Kidney (tissue), 14 donors: Measurements from ENCODE around the gene SMARCAD1. TPM values are rescaled to one million over a fixed set of nuclear protein-coding genes. Genes with fewer than 3 reads are reported as not detected.
"Not testable (repeated sequence)": the region's sequence is repeated elsewhere in the genome, so short reads cannot be mapped to it uniquely, and the experiment has no call there.

Source experiments
- DNase-seq, 5 donors: peaks; one replicate each; pipeline ENCODE4 v3.0.0-alpha.2; 2013 to 2020
- FAIRE-seq: peaks from 2 replicates; lab custom pipeline; 2012; peaks lifted over from hg19 to GRCh38; lab: Jason Lieb, UNC
- H3K27ac ChIP-seq, 2 donors: one replicate each; pipeline ENCODE4 v1.7.0; 2013; ENCODE audit warnings: low read depth in 2 of 2, low read length in 2 of 2, inconsistent platforms in 1 of 2
- H3K27me3 ChIP-seq: one replicate; pipeline ENCODE4 v1.7.1; 2013; ENCODE audit warnings: low read length, inconsistent platforms; ENCODE audit not compliant: control insufficient read depth, insufficient read depth
- H3K36me3 ChIP-seq, 3 donors: one replicate each; pipeline versions ENCODE4 v1.7.0 to v1.7.1; 2013; ENCODE audit warnings: low read length in 3 of 3, control low read depth in 1 of 3, inconsistent platforms in 1 of 3; ENCODE audit not compliant: insufficient read depth in 3 of 3, control insufficient read depth in 2 of 3
- H3K4me1 ChIP-seq, 3 donors: one replicate each; pipeline versions ENCODE4 v1.7.0 to v1.7.1; 2013; ENCODE audit warnings: low read length in 3 of 3, inconsistent platforms in 1 of 3, low read depth in 1 of 3; ENCODE audit not compliant: control insufficient read depth in 2 of 3, insufficient read depth in 2 of 3
- H3K4me3 ChIP-seq, 3 donors: one replicate each; pipeline versions ENCODE4 v1.7.0 to v1.8.1; 2013; ENCODE audit warnings: low read length in 3 of 3, control low read depth in 1 of 3, inconsistent platforms in 1 of 3
- H3K9ac ChIP-seq, 3 donors: one replicate each; pipeline versions ENCODE4 v1.7.0 to v1.7.1; 2013; ENCODE audit warnings: low read length in 3 of 3, control low read depth in 1 of 3, inconsistent platforms in 1 of 3
- H3K9me3 ChIP-seq, 3 donors: one replicate each; pipeline versions ENCODE4 v1.7.0 to v1.7.1; 2013; ENCODE audit warnings: low read length in 3 of 3, control low read depth in 1 of 3, inconsistent platforms in 1 of 3; ENCODE audit not compliant: control insufficient read depth in 2 of 3, insufficient read depth in 1 of 3
- CTCF ChIP-seq: IDR thresholded peaks from 3 replicates; pipeline ENCODE4 v1.5.1; 2012; ENCODE audit warnings: mild to moderate bottlenecking, moderate library complexity, borderline replicate concordance; ENCODE audit not compliant: insufficient read depth; ENCODE audit errors: extremely low read depth
- intact Hi-C: fragments of 100-400 bp; cut with DNase I; formaldehyde crosslinking; loops from one replicate; pipeline ENCODE4 v1.11.1; 2022
- polyA plus RNA-seq: library from polyadenylated mRNA; stranded (reverse); fragments of 350-450 nt; fragmentation: Illumina TruSeq; extraction: RNeasy Lipid Tissue Mini Kit (QIAGEN cat#74804); gene quantifications from one replicate; pipeline ENCODE4 v1.2.3, GENCODE V29; 2014; ENCODE audit warnings: low read depth, low replicate concordance; ENCODE audit not compliant: insufficient read depth
- total RNA-seq: library from RNA; stranded (reverse); fragmentation: NEBNext Ultra II Directional; extraction: Animal tissue kit (Norgen Biotek cat#: 25700); gene quantifications from one replicate; pipeline ENCODE4 v1.2.1, GENCODE V29; 2021
- donor health status: control.
- donor health status: control.
- donor health status: control.
- donor health status: control.
- donor health status: control.
- donor health status: DM: yes; HTN: yes; CAD: no.
- donor health status: Normal renal cell carcinoma (clear cell type).

The SMARCAD1 gene
- total and polyA plus RNA-seq, 2 donors from 2014 or later: 7.4 to 28.9 TPM

- H3K4me1 ChIP-seq: peaks cover 0 to 3% (median 0%) of the 10 kb centered on the region in 3 donors
- no peak for DNase-seq
- H3K27ac ChIP-seq: no peak overlapping the region
- no peaks in the 10 kb centered on the region for H3K27me3 ChIP-seq
- H3K4me3 ChIP-seq: no peak overlapping the region
- intact Hi-C loops: no loop called here
- no peak for TF ChIP-seq CTCF
- H3K36me3 ChIP-seq: no peaks in the 10 kb centered on the region
- FAIRE-seq: no peak
- H3K9ac ChIP-seq: no peak overlapping the region
- no peaks in the 10 kb centered on the region for H3K9me3 ChIP-seq
Observed at GRCh38 chr4:94305466-94306225, 98.0 kb downstream of the SMARCAD1 start.

GRCh38 chr4:94306713-94307112 is 99.0 kb downstream of the SMARCAD1 start:
- no peak overlapping the region for H3K27ac ChIP-seq
- intact Hi-C loops: no loop called here

GRCh38 chr4:94307231-94307871 is 99.7 kb downstream of the SMARCAD1 start:
- no peaks in the 10 kb centered on the region for H3K36me3 ChIP-seq
- no peak overlapping the region for H3K4me3 ChIP-seq
- TF ChIP-seq CTCF: no peak
- H3K4me1 ChIP-seq: peaks cover 0 to 3% (median 0%) of the 10 kb centered on the region in 3 donors
- H3K27me3 ChIP-seq: no peaks in the 10 kb centered on the region
- H3K27ac ChIP-seq: no peak overlapping the region
- H3K9me3 ChIP-seq: no peaks in the 10 kb centered on the region
- no peak overlapping the region for H3K9ac ChIP-seq
- intact Hi-C loops: no loop called here
- no peak for FAIRE-seq
- DNase-seq: no peak

More at GRCh38 chr4:94306713-94307112, 99.0 kb downstream of the SMARCAD1 start:
- DNase-seq (no peak), FAIRE-seq (no peak)
- no peak overlapping the region for H3K4me3 ChIP-seq
- no peaks in the 10 kb centered on the region for H3K27me3 ChIP-seq
- peaks cover 0 to 3% (median 0%) of the 10 kb centered on the region in 3 donors for H3K4me1 ChIP-seq
- no peaks in the 10 kb centered on the region for H3K9me3 ChIP-seq
- no peaks in the 10 kb centered on the region for H3K36me3 ChIP-seq
- H3K9ac ChIP-seq: no peak overlapping the region
- no peak for TF ChIP-seq CTCF

- H3K27me3 ChIP-seq, H3K9me3 ChIP-seq, H3K36me3 ChIP-seq, H3K27ac ChIP-seq, DNase-seq, H3K4me3 ChIP-seq, FAIRE-seq, intact Hi-C loops, H3K9ac ChIP-seq, H3K4me1 ChIP-seq: not testable (repeated sequence)
Observed at GRCh38 chr4:94319927-94320326, 112.3 kb downstream of the SMARCAD1 start.
